Measurements from ENCODE around the gene CACNA1S. TPM values are rescaled to one million over a fixed set of nuclear protein-coding genes. Genes with fewer than 3 reads are reported as not detected.

The CACNA1S gene
- total RNA-seq, 3 donors from 2014 or later: not detected

GRCh38 chr1:201013991-201014815 is 98.0 kb downstream of the CACNA1S start:
- TF ChIP-seq POLR2A (IDR thresholded peaks at IDR 0.05): no peak
- no peak for TF ChIP-seq POLR2AphosphoS5 (IDR thresholded peaks at IDR 0.05)
- TF ChIP-seq CTCF (IDR thresholded peaks at IDR 0.05): no peak
- no peaks in the 10 kb centered on the region for H3K4me1 ChIP-seq
- intact Hi-C loops (cut with DNase I; ENCODE audit: low total_unique reads): loop anchor here (10.0 kb wide), 1 partner anchor 941 kb away; the partner anchor contains the start of gene TIMM17A

GRCh38 chr1:201013031-201013485 is 99.2 kb downstream of the CACNA1S start:
- no peak for DNase-seq (ENCODE audit: low spot score in 2 of 2)
- Histone ChIP-seq H3K4me1 (no peaks in the 10 kb centered on the region), H3K4me3 (no peak overlapping the region), H3K27ac (no peak overlapping the region), H3K27me3 (peaks cover 0 to 9% of the 10 kb centered on the region in 2 donors), H3K9me3 (no peaks in the 10 kb centered on the region), H3K36me3 (no peaks in the 10 kb centered on the region)
- intact Hi-C loops (cut with DNase I; ENCODE audit: low total_unique reads): loop anchor here (10.0 kb wide), 1 partner anchor 942 kb away; the partner anchor contains the start of gene TIMM17A
- TF ChIP-seq POLR2AphosphoS5 (IDR thresholded peaks at IDR 0.05): no peak
- TF ChIP-seq CTCF (IDR thresholded peaks at IDR 0.05): no peak
- no peak for TF ChIP-seq POLR2A (IDR thresholded peaks at IDR 0.05)

More at GRCh38 chr1:201013991-201014815, 98.0 kb downstream of the CACNA1S start:
- no peak for DNase-seq (ENCODE audit: low spot score in 2 of 2)
- no peaks in the 10 kb centered on the region for H3K36me3 ChIP-seq
- H3K27ac ChIP-seq: no peak overlapping the region
- H3K9me3 ChIP-seq: no peaks in the 10 kb centered on the region
- H3K27me3 ChIP-seq: peaks cover 0 to 9% of the 10 kb centered on the region in 2 donors
- peak overlapping the region in 2 of 3 donors; percentile 20 to 56 for H3K4me3 ChIP-seq

- Histone ChIP-seq H3K27me3 (peaks cover 0 to 9% of the 10 kb centered on the region in 2 donors), H3K4me3 (no peak overlapping the region), H3K9me3 (no peaks in the 10 kb centered on the region), H3K4me1 (no peaks in the 10 kb centered on the region), H3K36me3 (no peaks in the 10 kb centered on the region), H3K27ac (no peak overlapping the region)
- intact Hi-C loops (cut with DNase I; ENCODE audit: low total_unique reads): loop anchor here (10.0 kb wide), 1 partner anchor 943 kb away; the partner anchor contains the start of gene TIMM17A
- DNase-seq (ENCODE audit: low spot score in 2 of 2): no peak
- TF ChIP-seq POLR2A (IDR thresholded peaks at IDR 0.05): no peak
- no peak for TF ChIP-seq POLR2AphosphoS5 (IDR thresholded peaks at IDR 0.05)
- TF ChIP-seq CTCF (IDR thresholded peaks at IDR 0.05): no peak
These were observed 100.6 kb downstream of the CACNA1S start for GRCh38 chr1:201011616-201012015.

GRCh38 chr1:201009962-201010645 is 102.1 kb downstream of the CACNA1S start:
- intact Hi-C loops (cut with DNase I; ENCODE audit: low total_unique reads): loop anchor here (10.0 kb wide), 1 partner anchor 945 kb away; the partner anchor contains the start of gene TIMM17A
- H3K36me3 ChIP-seq: no peaks in the 10 kb centered on the region
- H3K4me3 ChIP-seq: no peak overlapping the region
- TF ChIP-seq POLR2AphosphoS5 (IDR thresholded peaks at IDR 0.05) (no peak), POLR2A (IDR thresholded peaks at IDR 0.05) (no peak), CTCF (IDR thresholded peaks at IDR 0.05) (no peak)
- H3K9me3 ChIP-seq: no peaks in the 10 kb centered on the region
- peaks cover 0 to 9% of the 10 kb centered on the region in 2 donors for H3K27me3 ChIP-seq
- no peak overlapping the region for H3K27ac ChIP-seq
- no peaks in the 10 kb centered on the region for H3K4me1 ChIP-seq
- DNase-seq (ENCODE audit: low spot score in 2 of 2): no peak
